ENCODE data around the gene POMZP3.
"Not testable (repeated sequence)": the region's sequence is repeated elsewhere in the genome, so short reads cannot be mapped to it uniquely, and the experiment has no call there.

The POMZP3 gene

DNA sequence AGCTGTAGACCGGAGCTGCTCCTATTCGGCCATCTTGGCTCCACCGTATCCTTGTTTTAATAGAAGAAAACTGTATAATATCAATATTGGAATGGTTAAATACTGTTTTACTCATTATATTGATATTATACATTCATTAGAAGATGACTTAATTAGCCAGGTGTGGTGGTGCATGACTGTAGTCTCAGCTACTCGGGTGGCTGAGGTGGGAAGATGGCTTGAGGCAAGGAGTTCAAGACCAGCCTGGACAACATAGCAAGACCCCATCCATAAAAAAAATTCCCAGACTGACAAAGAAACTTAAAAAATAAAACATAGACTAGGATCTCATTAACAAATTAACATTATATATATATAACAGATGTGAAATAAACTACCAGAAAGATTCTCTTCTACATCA, 59.8 kb downstream of the POMZP3 start:
- H3K4me3 ChIP-seq (ENCODE audit: low read depth, low read length); in situ Hi-C loops (cut with HindIII; ENCODE audit: low sequenced_read_pairs); DNase-seq (ENCODE audit: low read depth, low spot score): not testable (repeated sequence)

DNA sequence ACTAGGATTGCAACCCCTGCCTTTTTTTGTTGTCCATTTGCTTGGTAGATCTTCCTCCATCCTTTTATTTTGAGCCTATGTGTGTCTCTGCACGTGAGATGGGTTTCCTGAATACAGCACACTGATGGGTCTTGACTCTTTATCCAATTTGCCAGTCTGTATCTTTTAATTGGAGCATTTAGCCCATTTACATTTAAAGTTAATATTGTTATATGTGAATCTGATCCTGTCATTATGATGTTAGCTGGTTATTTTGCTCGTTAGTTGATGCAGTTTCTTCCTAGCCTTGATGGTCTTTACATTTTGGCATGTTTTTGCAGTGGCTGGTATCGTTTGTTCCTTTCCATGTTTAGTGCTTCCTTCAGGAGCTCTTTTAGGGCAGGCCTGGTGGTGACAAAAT, 62.1 kb downstream of the POMZP3 start:
- DNase-seq (ENCODE audit: low read depth, low spot score); in situ Hi-C loops (cut with HindIII; ENCODE audit: low sequenced_read_pairs); H3K4me3 ChIP-seq (ENCODE audit: low read depth, low read length): not testable (repeated sequence)

DNA sequence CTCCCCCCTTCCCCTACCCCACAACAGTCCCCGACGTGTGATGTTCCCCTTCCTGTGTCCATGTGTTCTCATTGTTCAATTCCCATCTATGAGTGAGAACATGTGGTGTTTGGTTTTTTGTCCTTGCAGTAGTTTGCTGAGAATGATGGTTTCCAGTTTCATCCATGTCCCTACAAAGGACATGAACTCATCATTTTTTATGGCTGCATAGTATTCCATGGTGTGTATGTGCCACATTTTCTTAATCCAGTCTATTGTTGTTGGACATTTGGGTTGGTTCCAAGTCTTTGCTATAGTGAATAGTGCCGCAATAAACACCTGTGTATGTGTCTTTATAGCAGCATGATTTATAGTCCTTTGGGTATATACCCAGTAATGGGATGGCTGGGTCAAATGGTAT, 65.7 kb downstream of the POMZP3 start:
- H3K4me3 ChIP-seq (ENCODE audit: low read depth, low read length); in situ Hi-C loops (cut with HindIII; ENCODE audit: low sequenced_read_pairs); DNase-seq (ENCODE audit: low read depth, low spot score): not testable (repeated sequence)

DNA sequence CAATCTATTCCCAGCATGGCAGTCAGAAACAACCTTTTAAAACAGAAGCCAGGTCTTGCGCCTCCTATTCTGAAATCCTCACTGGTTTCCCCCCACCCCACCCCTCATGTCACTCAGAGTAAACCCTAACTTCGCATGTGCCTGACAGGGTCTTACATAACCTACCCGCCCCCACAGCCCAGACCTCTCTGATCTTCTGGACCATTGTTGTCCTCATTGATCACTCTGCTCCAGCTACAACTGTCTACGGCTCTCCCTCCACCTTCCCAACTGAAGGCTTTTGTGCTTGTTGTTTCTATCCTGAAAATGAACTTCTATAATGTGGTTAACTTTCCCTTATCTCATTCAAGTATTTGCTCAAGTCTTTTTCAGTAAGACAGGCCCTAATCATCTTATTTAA, 66.9 kb downstream of the POMZP3 start:
- in situ Hi-C loops (cut with HindIII; ENCODE audit: low sequenced_read_pairs); DNase-seq (ENCODE audit: low read depth, low spot score); H3K4me3 ChIP-seq (ENCODE audit: low read depth, low read length): not testable (repeated sequence)
